MCF 10A (cell line): ENCODE data around the gene MT1B. TPM values are rescaled to one million over a fixed set of nuclear protein-coding genes. Genes with fewer than 3 reads are reported as not detected.

Experiments used
- BruUV-seq: library from RNA; stranded (reverse); fragments of 400-500 nt; replicated peaks from 2 replicates; lab custom pipeline; 2021; lab: Mats Ljungman, UMichigan
- CTCF ChIA-PET: fragments of 300-600 bp; sonication (Branson Sonifier 250); formaldehyde crosslinking; extraction: SDS; loops from one replicate; lab custom pipeline; 2021; ENCODE audit warnings: antibody characterized with exemption, inconsistent platforms; lab: Yijun Ruan, JAX
- POLR2A ChIA-PET: fragments of 300-600, 350-650 bp; sonication (Branson Sonifier 250); formaldehyde crosslinking; extraction: SDS; loops from one replicate; lab custom pipeline; 2020; ENCODE audit warnings: antibody characterized with exemption, inconsistent platforms; lab: Yijun Ruan, JAX
- DNase-seq: peaks from one replicate; pipeline ENCODE4 v3.0.0-alpha.2; 2018; ENCODE audit not compliant: unreplicated experiment
- H3K27ac Mint-ChIP-seq: one replicate; pipeline ENCODE4 v1.8.0; 2022; ENCODE audit warnings: mild to moderate bottlenecking, low read depth, mixed read lengths; ENCODE audit not compliant: unreplicated experiment
- H3K27me3 Mint-ChIP-seq: one replicate; pipeline ENCODE4 v1.8.0; 2022; ENCODE audit warnings: mixed read lengths; ENCODE audit not compliant: insufficient read depth, unreplicated experiment
- H3K36me3 Mint-ChIP-seq: one replicate; pipeline ENCODE4 v1.8.0; 2022; ENCODE audit warnings: mild to moderate bottlenecking, moderate library complexity, mixed read lengths; ENCODE audit not compliant: insufficient read depth, unreplicated experiment
- H3K4me1 Mint-ChIP-seq: one replicate; pipeline ENCODE4 v1.8.0; 2022; ENCODE audit warnings: mixed read lengths; ENCODE audit not compliant: insufficient read depth, unreplicated experiment
- H3K4me3 Mint-ChIP-seq: one replicate; pipeline ENCODE4 v1.8.0; 2022; ENCODE audit warnings: mild to moderate bottlenecking, moderate library complexity, mixed read lengths; ENCODE audit not compliant: unreplicated experiment
- H3K9me3 Mint-ChIP-seq: one replicate; pipeline ENCODE4 v1.8.0; 2022; ENCODE audit warnings: mixed read lengths; ENCODE audit not compliant: unreplicated experiment
- CTCF ChIP-seq: fragments of 200-600 bp; IDR thresholded peaks from one replicate; pipeline ENCODE4 v1.8.0; 2022; ENCODE audit warnings: antibody characterized with exemption, mild to moderate bottlenecking; ENCODE audit not compliant: unreplicated experiment
- intact Hi-C: fragments of 100-400 bp; cut with micrococcal nuclease; formaldehyde crosslinking; loops from 2 replicates; pipeline ENCODE4 v1.14.1; 2022
- total RNA-seq: library from RNA; stranded (reverse); gene quantifications from 2 replicates; pipeline ENCODE4 v1.2.3, GENCODE V29; 2022

MT1B gene
- total RNA-seq, 1 experiment from 2014 or later, result not detected

DNA sequence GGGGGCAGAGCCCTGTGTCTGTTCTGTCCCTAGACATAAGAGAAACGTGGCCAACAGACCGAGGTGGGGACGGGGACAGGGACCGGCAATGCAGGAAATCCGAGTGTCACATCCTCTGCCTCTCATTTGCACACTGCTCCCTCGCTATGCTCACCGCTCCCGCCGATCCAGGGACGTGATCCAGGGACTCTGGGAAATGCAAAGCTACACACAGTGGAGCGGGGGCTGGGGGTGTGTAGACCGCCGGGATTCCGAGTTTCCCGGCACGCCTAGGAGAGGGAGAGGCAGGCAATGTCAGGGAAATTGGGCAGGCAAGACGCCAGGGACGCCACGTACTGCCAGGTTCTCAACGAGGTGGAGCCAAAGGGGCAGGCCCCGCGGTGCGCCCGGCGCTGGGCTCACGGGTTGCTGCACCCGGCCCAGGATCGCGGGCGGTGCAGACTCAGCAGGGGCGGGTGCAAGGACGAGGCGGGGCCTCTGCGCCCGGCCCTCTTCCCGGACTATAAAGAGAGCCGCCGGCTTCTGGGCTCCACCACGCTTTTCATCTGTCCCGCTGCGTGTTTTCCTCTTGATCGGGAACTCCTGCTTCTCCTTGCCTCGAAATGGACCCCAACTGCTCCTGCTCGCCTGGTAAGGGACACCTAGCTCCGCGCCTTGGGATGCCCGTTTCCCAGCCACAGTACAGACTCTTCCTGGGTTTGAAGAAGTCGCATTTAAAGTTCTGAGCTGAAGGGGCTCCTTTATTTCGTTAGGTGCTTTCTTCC lies 30.4 kb downstream of the MT1B start, which contains the start of gene MT1X:
MT1X (plus strand) TSS at position 532 of the 764 bp plus-strand sequence; CDS start at position 603, 71 bp downstream.
- Mint-ChIP-seq H3K27ac (peak within 1 kb of the TSS; percentile 67), H3K27me3 (no peaks in the 10 kb centered on the region), H3K4me3 (peak within 1 kb of the TSS; percentile 70), H3K36me3 (peaks cover 21% of the 10 kb centered on the region), H3K4me1 (peaks cover 26% of the 10 kb centered on the region), H3K9me3 (no peaks in the 10 kb centered on the region)
- TF ChIP-seq CTCF, result no peak
- intact Hi-C loops, result no loop called here
- no TSS peak for BruUV-seq
- CTCF ChIA-PET, result interaction anchor here (0.6 to 2.1 kb wide), 7 partner anchors 16 to 537 kb away, joined by 3 to 12 read pairs (median 3); no protein-coding TSS in a partner anchor
- DNase-seq, result peak; percentile 95
- POLR2A ChIA-PET, result interaction anchor here (0.7 to 14.3 kb wide), 34 partner anchors 9 to 1128 kb away, joined by 3 to 793 read pairs (median 6); partner anchors contain the start of genes BBS2, MT1E, MT1F and MT2A

DNA sequence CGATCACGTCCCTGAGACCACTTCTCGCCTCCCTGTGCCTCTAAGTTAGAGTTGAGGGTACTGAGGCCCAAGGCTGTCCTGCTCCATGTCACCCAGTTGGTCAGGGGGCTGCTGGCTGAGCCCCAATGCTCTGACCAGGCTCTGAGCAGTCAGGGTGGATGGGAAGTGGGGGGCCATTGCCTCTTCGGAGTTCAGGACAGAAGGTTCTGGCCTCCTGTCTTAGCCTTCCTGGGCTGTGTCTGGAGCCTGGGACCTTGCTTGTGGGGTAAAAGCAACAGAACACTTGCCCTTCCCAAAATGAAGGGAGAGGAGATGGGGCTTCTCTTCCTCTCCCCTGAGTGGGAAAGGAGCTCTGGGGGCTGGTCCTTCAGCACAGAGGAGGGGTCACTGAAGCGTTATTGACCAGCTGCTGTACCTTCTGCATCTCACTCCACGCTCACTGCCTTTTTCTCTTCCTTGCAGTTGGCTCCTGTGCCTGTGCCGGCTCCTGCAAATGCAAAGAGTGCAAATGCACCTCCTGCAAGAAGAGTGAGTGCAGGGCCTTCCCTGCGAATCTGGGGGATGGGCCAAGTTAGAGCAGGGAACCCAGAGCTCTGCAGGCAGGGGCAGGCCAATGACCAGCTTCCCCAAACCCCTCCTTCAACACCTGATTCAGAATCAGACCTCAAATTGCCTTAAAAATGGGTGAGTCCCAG lies 31.2 kb downstream of the MT1B start:
- ChIA-PET POLR2A (interaction anchor here (0.5 to 14.3 kb wide), 40 partner anchors 10 to 1127 kb away, joined by 3 to 793 read pairs (median 5); partner anchors contain the start of genes BBS2, MT1B, MT1E and MT1F), CTCF (interaction anchor here (0.6 to 2.1 kb wide), 7 partner anchors 15 to 106 kb away, joined by 3 to 12 read pairs (median 4); no protein-coding TSS in a partner anchor)
- peaks cover 21% of the 10 kb centered on the region for H3K36me3 Mint-ChIP-seq
- intact Hi-C loops, result no loop called here
- H3K4me1 Mint-ChIP-seq, result peaks cover 26% of the 10 kb centered on the region
- H3K9me3 Mint-ChIP-seq, result no peaks in the 10 kb centered on the region
- BruUV-seq, result TSS peak; percentile 89
- no peak overlapping the region for H3K27ac Mint-ChIP-seq
- no peak for DNase-seq
- H3K27me3 Mint-ChIP-seq, result no peaks in the 10 kb centered on the region
- TF ChIP-seq CTCF, result no peak
- H3K4me3 Mint-ChIP-seq, result peak overlapping the region; percentile 70

DNA sequence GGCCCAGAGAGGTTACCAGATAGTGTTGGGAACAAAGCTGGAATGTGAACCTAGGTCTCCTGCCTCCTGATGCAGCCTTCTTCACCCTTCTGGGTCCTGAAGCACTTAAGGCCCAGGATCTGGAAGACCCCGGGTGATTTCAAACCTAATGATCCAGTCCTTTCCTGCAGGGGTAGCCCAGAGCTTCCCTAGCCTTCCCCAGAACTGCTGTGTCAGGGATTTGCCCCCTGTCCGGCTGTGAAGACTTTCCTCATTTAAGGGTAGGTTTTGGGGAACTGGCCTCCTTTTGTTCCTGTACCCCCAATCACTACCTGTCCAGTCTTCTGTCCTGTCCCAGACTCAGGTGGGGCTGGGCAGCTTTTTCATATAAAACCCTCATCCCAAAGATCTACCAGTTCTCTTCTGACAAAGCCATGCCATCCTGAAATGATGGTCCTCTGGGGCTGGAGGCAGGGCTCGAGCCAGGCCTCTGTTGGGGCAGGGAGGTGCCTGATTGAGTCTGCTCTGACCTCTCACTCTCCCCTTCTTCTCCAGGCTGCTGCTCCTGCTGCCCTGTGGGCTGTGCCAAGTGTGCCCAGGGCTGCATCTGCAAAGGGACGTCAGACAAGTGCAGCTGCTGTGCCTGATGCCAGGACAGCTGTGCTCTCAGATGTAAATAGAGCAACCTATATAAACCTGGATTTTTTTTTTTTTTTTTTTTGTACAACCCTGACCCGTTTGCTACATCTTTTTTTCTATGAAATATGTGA lies 31.9 kb downstream of the MT1B start:
- no peak for DNase-seq
- no peak for TF ChIP-seq CTCF
- Mint-ChIP-seq H3K27me3 (no peaks in the 10 kb centered on the region), H3K27ac (peak overlapping the region; percentile 0), H3K4me3 (peak overlapping the region; percentile 70), H3K36me3 (peaks cover 21% of the 10 kb centered on the region), H3K9me3 (no peaks in the 10 kb centered on the region), H3K4me1 (peaks cover 26% of the 10 kb centered on the region)
- intact Hi-C loops, result no loop called here
- ChIA-PET CTCF (interaction anchor here (0.8 to 2.1 kb wide), 5 partner anchors 17 to 107 kb away, joined by 4 to 12 read pairs (median 7); no protein-coding TSS in a partner anchor), POLR2A (interaction anchor here (0.5 to 14.3 kb wide), 34 partner anchors 9 to 529 kb away, joined by 3 to 793 read pairs (median 6); partner anchors contain the start of genes BBS2, MT1B, MT1E and MT1F)
- no TSS peak for BruUV-seq
